ENCODE data around the gene ANAPC1.
A peak's percentile ranks its signal among the peaks of the same experiment; 100 is the strongest.
"Not testable (repeated sequence)": the region's sequence is repeated elsewhere in the genome, so short reads cannot be mapped to it uniquely, and the experiment has no call there.

ANAPC1 gene

DNA sequence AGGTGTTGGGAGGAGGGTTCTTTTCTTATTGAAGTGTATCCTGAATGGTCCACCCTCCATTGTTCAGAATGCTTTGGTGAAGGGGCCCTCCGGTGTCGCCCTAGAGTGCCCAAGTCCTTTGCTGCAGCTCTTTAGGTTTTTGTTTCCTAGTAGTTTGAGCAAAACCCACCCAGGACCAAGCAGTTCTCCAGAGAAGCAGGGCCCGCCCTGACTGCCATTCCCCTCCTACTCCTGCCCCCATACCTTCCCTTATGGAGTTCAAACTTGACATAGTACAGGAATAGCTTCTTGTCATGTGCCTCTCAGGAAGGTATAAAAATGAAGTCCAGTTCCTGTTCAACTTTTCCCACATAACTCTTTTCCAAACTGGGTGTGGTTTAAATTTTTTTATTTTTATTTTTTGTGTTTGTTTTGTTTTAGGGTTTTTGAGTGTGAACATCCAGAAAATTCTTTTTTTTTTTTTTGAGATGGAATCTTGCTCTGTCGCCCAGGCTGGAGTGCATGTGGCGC is 20.0 kb upstream of the ANAPC1 start:
- DNase-seq (ENCODE audit: low spot score), result no peak

DNA sequence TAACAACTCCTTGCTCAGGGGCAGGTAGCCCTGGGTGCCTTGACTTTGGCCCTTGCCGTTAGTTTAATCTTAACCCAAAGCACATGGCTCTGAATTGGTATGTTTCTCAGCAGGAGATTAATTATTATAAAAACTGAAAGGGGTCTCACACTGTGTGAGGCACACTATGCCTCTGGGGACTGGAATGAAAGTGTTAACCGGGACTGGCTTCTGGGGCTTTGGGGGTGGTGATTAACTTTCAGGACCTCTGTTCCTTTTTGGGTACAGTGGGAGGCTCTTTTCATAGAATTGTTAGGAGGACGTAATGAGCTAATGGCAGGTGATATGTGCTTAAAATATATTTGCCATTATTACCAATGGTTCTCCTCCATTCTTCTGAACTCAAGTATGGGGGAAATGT is 19.5 kb upstream of the ANAPC1 start:
- no peak for DNase-seq (ENCODE audit: low spot score)

DNA sequence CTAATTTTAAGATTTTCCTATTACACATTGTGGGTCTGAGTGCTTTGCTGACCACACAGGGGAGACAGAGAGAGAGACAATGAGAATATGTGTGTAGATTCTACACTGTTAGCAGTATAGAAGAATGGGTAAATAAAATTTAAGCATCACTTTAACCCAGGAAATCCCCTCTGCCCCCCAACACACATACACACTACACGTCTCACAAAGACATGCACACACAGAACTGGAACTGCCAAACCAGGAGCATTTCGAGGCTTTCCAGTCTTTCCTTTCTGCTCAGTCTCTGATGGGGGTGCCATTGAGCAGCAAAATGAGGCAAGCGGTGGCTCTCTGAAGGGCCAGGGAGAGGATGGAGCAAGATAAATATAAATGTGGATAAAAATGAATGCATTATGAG is 16.9 kb upstream of the ANAPC1 start:
- peak; percentile 47 for DNase-seq (ENCODE audit: low spot score)

DNA sequence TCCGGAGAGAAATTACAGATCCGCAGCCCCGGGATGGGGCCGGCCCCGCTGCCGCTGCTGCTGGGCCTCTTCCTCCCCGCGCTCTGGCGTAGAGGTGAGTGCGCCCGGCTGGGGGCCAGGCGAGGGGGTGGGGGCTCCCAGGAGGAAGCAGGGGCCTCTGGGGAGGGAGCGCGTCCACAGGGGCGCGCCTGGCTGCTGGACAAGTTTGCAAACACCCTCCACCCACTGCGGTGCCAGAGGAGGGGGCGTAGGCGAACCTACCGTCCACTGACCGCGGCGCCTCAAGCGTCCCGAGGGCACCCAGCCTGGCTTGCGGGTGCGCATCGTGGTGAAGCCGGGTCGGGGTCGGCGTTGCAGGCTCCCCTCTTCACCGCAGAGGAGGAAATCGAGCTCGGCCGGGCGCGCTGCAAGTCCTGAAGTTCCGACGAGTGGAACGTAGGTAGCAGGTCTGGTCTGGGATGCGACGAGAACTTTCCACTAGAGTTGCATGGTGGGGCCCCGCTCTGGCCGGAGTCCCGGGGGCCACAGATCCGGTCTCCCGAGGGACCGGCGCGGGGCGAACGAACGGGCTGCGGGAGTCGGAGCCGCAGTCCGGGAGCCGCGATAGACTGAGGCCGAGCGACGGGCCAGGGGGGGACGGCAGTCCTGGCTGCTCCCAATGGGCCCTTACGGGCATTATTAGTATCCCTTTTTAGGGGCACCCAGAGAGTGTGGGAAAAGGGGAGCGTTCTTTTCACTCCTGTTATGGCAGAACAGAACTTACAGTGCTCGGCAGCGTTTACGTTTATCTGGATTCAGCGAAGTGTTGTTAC is 14.9 kb upstream of the ANAPC1 start:
- DNase-seq (ENCODE audit: low spot score), result no peak

DNA sequence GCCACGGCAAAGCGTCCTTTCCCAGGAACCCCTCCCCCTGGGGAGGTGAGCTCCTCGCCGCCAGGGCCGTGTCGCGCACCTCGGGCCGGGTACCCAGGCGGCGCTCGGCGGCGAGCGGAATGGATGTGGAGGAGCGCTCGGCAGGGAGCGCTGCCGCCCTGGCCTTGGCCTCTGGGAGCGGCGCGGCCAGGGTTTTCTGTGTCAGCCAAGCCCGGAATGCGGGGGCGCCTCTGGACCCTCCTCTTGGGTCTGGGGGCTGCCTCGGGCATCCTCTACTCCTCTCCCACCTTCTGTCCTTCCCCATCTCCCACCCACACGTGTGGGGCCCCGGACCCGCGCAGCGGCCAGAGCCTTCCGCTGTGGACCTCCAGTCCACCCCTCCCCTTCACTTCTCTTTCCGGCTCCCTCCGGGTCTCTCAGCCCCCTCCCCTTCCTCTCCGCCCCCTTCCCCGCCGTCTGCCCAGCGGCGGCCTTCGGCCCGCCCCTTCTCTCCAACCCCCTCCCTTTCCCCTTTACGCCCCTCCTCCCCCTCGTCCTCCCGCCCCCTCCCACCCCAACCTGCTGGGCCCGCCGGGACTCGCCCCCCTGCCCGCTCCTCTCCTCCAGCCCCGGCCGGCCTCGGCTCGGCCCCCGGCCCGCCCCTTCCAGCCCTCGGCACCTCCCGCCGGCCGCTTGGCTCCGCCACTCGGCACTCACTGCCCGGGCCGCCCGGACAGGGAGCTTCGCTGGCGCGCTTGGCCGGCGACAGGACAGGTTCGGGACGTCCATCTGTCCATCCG is 14.1 kb upstream of the ANAPC1 start, which contains the start of gene MERTK:
Gene MERTK (plus strand): TSS at position 684 of the 779 bp plus-strand sequence. CDS start 129 bp downstream, outside the sequence.
- peak; percentile 50 for DNase-seq (ENCODE audit: low spot score)

DNA sequence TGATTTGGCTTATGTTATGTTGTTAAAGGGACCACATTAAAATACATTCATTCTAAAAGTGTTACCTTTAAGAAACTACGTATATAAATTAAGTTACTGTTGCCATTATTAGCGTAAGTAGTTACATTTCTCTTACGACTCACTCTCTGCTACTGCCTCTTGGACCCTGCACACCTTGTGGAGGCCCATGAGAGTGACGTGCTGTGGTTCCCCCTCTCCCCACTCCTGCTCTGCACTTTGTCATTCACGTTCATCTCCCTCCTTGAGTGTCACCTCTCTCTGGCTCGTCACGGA is 13.6 kb upstream of the ANAPC1 start:
- DNase-seq (ENCODE audit: low spot score), result no peak

DNA sequence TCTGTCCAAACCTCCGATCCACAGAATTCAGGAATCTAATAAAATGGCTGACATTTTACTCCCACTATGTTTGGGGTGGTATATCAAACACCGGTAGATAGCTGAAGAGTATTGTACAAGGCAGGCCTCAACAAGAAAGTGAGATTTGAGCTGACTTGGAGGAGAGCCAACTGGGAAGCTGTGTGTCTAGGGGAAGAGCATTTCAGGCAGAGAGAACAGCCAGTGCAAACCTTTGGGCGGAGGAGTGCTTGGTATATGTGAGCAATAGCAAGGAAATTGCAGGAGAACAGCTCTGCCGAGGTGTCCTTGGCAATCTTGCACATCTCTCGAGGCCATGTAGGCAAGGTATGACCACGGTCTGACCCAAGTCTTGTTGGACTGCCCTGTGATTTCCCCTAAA is 12.6 kb upstream of the ANAPC1 start:
- no peak for DNase-seq (ENCODE audit: low spot score)

DNA sequence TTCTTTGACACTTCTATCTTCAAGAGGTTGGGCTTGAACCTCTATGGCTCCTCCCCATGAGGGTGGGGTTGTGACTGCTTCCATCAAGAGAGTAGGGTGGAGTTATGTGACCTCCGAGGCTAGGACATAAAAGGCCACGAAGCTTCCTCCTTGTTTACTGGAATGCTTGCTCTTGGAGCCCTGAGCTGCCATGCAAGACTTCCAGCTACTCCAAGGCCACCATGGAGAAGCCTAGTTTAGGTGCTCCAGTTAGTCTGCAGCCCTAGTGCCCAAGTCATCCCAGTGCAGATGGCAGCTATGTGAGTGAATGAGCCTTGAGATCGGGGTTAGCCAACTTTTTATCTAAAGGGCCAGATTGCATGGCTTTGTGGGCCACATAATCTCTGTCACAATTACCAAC is 12.0 kb upstream of the ANAPC1 start:
- DNase-seq (ENCODE audit: low spot score), result no peak

DNA sequence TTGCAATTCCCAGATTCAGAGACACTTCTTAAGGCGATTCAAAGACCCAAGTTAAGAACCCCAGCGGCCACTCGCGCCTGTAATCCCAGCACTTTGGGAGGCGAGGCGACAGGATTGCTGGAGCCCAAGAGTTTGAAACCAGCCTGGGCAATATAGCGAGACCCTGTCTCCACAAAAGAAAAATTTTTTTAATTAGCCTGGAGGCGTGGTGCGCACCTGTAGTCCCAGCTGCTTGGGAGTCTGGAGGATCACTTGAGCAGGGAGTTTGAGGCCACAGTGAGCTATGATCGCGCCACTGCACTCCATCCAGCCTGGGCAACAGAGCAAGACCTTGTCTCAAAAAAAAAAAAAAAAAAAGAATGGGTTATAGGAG is 585 bp upstream of the ANAPC1 start:
- no peak for DNase-seq (ENCODE audit: low spot score)

DNA sequence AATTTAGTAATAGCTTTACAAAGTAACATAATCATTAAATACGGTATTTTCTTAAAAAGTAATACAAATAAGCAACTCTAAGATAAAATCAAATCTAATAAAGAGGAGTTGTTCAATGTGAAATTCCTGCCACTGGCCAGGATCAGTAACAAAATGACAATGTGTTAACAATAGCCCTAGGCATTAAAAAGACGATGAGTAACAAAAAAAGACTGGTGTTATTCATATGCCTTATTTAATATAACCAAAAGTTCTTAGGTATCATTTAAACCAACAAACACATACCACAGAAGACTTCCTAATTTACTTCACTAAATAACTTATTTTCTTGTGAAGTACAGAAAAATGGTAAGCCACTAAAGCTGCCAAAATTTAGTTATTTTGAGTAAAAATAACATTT is 11.2 kb downstream of the ANAPC1 start:
- not testable (repeated sequence) for DNase-seq (ENCODE audit: low spot score)

DNA sequence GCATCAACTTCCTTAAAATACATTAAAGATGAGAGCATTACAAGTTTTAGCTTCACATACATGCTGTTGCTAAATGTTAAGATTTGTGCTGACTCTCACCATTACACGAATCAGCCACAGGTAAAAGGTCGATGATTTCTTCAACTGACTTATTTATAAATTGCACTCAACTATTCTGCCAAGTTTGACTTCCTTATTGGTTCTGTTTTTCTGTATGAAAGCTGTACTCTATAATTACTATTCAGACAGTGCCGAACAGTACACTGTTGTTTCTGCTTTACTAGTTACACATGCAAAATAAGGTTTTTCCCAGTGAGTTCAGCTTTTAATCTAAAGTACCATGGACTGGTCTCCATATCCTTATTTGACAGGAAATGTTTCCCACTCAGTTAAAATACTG is 18.9 kb downstream of the ANAPC1 start:
- DNase-seq (ENCODE audit: low spot score), result not testable (repeated sequence)

DNA sequence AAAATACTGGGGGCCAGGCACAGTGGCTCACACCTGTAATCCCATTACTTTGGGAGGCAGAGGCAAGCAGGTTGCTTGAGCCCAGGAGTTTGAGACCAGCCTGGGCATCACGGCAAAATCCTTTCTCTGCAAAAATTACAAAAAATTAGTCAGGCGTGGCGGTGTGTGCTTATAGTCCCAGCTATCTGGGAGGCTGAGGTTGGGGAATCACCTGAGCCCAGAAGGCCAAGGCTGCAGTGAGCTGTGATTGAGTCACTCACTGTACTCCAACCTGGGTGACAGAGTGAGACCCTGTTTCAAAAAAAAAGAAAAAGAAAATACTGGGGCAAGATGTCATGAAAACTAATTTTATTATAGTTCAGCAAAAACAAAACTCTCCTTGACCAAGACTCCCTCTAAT is 24.0 kb downstream of the ANAPC1 start:
- not testable (repeated sequence) for DNase-seq (ENCODE audit: low spot score)

DNA sequence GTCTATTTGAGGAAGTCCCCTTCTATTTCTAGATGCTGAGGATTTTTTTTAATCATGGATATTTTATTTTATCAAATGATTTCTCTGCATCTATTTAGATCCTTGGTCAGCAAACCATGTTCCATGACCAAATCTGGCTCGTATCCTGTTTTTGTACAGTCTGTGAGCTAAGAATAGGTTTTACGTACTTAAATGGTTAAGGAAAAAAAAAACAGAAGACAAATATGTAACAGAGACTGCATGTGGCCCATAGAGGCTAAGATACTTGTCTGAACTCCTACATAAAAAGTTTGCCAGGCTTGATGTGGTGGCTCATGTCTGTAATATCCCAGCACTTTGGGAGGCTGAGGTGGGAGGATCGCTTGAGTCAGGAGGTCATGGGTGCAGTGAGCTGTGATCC is 31.4 kb downstream of the ANAPC1 start:
- not testable (repeated sequence) for DNase-seq (ENCODE audit: low spot score)

DNA sequence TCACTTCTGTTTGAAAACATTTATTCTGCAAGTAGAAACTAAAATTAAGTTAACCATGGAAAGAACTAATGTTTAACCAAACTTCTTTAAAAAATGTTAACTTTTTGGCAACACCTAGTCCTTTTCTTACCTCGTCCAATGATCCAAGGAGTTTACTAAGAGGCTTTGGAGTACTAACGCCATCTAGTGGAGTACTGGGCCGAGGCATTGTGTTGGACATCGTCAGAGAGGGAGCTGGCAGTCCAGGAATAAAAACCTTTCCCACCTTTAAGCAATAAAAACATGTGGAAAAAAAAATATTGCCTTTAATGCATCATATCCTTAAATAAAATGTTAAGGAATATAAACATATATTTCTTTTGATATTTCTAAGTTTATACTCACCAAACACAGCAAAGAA is 33.3 kb downstream of the ANAPC1 start:
- not testable (repeated sequence) for DNase-seq (ENCODE audit: low spot score)

DNA sequence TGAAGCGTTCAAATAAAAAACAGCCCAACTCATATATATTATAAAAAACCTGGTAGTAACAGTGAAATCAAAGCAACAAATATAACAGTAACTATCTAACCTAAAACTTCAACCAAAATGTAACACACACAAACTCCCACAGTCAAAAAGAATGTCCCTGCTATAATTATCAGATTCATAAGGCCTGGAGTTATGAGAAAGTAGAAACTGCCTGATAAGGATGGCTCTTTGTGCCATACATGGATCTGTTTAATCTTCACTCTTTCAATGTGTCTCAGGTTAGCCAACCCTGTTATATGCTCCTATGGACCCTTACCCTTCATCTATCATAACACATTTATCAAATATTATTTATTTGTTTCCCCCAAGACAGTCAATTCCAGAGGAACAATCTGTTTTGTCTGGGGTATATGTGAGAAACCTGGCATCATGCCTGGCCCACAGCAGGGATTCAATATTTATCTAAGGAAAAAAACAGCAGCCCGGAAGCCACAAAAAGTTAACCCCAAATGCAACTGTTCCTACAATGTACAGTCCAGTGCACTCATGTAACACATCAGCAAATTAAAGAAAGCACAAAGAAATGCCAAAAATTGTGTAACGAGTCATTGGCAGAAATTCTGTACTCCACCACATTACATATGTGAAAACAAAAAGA is 44.2 kb downstream of the ANAPC1 start:
- not testable (repeated sequence) for DNase-seq (ENCODE audit: low spot score)

DNA sequence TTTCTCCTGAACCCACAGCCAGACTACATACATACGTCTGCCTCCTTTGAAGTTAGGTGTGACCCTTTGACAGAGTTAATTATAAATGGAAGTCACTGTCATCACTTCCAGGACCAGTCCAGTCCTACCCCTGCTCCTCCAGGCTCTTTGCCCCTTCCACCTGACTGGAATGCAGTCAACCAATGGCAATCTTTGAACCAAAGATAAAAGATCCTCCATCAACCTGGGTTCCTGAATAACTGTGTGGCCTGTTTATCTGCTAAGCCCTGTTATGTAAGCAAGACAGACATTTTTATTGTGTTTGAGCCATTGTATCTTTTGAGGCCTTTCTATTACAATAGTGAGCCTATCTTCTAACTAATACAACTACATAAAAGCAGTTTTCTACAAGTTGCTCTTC is 45.0 kb downstream of the ANAPC1 start:
- not testable (repeated sequence) for DNase-seq (ENCODE audit: low spot score)

DNA sequence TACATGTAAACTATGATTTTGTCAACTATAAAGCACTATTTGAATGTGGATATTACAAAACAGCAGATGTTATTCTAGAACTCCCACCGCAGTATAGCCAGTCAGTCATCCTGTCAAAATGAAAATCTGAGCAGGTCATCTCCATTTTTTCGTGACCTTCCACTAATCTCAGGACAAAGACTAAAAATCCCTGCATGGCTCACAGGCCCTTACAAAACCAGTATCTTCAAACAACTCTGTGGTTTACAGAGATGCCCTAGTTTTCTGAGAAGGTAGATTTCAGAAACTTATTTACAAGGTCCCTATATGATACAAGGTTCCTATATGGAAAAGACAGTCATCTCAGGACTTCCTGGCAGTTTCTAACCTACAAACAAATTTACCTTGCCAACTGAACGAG is 49.8 kb downstream of the ANAPC1 start:
- not testable (repeated sequence) for DNase-seq (ENCODE audit: low spot score)

DNA sequence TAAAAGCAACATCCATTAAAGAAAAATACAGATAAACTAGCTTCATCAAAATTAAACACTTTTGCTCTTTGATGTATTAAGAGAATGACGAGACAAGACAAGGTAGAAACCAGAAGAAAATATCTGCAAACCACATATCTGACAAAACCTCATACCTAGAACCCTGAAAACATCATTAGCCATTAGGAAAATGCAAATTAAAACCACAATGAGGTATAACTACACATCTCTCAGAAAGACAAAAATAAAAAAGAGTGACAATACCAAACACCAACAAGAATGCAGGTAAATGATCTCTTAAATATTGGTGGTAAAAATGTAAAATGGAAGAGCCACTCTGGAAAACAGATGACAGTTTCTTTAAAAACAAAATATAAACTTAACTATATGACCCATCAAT is 53.5 kb downstream of the ANAPC1 start:
- DNase-seq (ENCODE audit: low spot score), result not testable (repeated sequence)

DNA sequence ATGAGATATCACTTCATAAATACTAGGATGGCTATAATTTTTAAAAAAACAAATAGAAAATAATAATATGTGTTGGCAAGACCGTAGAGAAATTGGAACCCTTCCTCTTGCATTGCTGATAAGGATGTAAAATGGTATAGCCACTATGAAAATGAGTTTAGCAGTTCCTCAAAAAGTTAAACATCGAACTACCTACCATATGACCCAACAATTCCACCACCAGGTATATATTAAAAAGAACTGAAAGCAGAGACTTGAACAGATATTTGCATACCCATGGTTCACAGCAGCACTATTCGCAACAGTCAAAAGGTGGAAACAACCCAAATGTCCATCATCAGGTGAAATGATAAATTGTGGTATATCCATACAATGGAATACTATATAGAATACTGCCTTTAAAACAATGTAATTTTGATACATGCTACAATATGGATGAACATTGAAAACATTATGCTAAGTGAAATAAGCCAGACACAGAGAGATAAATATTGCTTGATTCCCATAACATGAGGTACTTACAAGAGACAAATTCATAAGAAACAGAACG is 55.7 kb downstream of the ANAPC1 start:
- DNase-seq (ENCODE audit: low spot score), result not testable (repeated sequence)

DNA sequence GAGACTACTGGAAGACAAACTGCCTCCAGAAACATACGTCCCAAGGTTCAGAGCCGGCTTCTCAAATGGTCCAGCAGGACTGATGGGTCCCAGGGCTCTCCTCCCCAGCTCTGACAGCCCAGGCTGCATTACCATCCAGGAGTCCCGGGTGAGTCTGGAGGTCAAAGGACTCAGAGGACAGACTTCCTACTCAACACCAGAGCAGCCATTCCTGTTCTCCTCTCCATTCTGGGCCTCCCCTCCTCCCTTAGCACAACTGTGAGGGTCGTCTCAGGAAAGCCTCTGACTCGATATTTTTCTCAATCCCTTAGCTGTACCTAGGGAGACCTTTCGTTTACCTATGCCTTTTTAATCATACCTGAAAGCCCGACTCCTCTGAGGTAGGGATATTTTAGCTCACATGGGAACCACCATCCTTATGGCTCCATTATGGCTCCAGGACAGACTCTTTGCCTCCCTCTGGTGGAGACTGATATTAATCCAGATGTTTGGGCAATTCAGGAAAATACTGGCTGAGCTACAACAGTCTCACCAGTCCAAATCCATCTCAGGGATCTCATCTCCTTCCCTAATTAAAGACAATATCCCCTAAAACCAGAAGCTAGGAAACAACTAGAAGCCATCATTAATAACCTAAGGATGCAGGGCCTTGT is 70.9 kb downstream of the ANAPC1 start:
- DNase-seq (ENCODE audit: low spot score), result not testable (repeated sequence)

DNA sequence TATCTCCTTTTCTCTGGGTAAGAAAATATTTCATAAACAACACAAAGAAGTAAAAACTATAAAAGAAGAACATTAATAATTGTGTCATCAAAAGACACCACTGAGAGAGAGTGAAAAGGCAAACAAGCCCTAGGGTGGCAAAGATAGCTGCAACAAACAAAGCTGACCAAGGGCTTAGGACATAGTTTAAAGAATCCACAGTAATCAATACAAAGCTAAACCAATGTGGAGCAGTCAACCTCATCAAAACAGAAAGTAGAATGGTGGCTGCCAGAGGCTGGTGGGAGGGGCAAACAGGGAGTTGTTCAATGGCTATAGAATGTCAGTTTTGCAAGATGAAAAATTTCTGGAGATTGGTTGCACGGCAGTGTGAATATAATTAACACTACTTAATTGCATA is 93.4 kb downstream of the ANAPC1 start:
- not testable (repeated sequence) for DNase-seq (ENCODE audit: low spot score)

DNA sequence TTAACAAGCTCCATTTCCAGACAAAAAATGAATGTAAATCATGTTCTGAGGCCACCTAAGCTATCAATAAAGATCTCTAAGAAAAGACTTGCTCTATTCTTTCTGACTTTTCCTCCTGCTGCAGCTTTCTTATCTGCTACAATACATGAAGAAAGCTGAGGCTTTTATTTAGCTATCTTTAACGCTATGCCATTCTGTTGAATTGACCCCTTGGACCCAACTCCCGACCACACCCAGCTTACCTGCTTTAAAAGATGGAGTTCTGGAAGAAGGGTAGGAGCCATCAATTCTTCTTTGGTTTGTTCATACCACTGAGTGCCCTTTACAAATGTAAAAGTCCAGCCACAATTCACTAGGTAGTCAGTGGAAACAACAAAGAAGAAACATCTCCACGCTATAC is 99.9 kb downstream of the ANAPC1 start:
- DNase-seq (ENCODE audit: low spot score), result not testable (repeated sequence)

Measured in kidney capillary endothelial cell (primary cell).